Spleen (tissue), 3 donors: ENCODE data around the gene DLG2.

Experiments used
- POLR2A ChIP-seq, 3 donors: fragments of 450-650 bp; IDR thresholded peaks; one replicate each; pipeline ENCODE4 v1.5.1; 2017; ENCODE audit warnings: antibody characterized with exemption in 3 of 3, mild to moderate bottlenecking in 1 of 3
- POLR2AphosphoS5 ChIP-seq, 3 donors: sonication (generic); formaldehyde crosslinking; IDR thresholded peaks; one replicate each; pipeline ENCODE4 v1.5.1; 2017; ENCODE audit warnings: antibody characterized with exemption in 3 of 3

DNA sequence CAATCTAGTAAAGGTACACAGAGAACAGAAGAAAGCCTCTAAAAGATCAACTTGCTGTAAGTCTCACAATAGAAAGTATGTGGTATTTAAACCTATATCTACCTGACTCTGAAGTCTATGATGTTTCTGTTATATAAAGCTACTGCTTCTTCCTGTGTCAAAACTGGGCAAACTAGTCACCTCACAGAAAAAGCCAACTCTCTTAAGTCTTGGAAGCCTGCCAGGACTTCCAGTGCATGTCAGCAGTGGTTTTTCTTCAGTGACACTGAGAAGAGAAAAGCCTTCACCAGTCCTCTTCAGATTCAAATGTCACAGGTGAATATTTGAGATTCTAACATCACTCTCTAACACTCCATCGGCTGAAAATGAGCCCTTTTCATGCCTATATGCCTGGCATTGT is 808.0 kb downstream of the DLG2 start:
- TF ChIP-seq POLR2AphosphoS5 (IDR thresholded peaks at IDR 0.05) (no peak), POLR2A (IDR thresholded peaks at IDR 0.05) (no peak)
